ENCODE data around the gene SLAIN1.

DNA sequence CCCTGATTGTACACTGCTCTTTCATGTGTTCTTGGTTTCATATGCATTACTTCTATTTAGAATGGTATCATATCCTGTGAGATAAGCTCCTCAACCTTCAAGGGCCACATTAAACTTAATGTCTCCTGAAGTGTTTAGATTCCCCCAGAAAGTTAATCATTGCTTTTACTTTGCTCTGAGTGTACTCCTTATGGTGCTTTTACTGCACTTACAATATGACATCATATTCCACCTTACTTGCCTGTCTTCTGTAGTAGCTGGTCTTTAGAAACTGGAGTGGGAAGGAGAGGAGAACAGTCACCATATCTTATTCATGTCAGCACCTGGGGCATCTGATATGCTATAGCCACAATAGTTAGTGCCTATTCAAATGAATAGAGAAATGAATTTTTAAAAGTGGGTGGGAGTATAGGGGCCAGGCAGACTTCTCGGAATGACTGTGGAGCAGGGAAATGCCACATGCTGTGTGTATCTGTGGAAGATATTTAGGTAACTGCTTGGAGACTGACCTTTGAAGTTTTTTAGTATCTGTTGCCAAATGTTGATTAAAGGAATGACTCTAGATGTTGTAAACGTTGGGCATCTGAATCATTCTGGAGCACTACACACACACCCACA lies 40.2 kb downstream of the SLAIN1 start:
- no peak for TF ChIP-seq CTCF (IDR thresholded peaks at IDR 0.05; ENCODE audit: insufficient read depth, low read depth, low read length)
- TF ChIP-seq EZH2 (IDR thresholded peaks at IDR 0.05; ENCODE audit: insufficient read depth, low read length) = no peak
